NCI-H2171 treated with DMSO at 0.1 percent for 48 hours (cell line): ENCODE data around the gene KLHL22.
"Not testable (repeated sequence)": the region's sequence is repeated elsewhere in the genome, so short reads cannot be mapped to it uniquely, and the experiment has no call there.

Experiments
- DNase-seq: peaks from one replicate; lab custom pipeline; 2025; lab: John Stamatoyannopoulos, UW

KLHL22 gene

GRCh38 chr22:20469110-20469868, 26.3 kb downstream of the KLHL22 start:
- DNase-seq, result peak; percentile 56

- DNase-seq, result peak; percentile 6
These were observed 28.8 kb downstream of the KLHL22 start for GRCh38 chr22:20466659-20467379.

GRCh38 chr22:20465759-20466077, 29.9 kb downstream of the KLHL22 start:
- no peak for DNase-seq

GRCh38 chr22:20464912-20465758, 30.5 kb downstream of the KLHL22 start:
- no peak for DNase-seq

- DNase-seq, result peak; percentile 40
These were observed 31.4 kb downstream of the KLHL22 start for GRCh38 chr22:20464096-20464614.

- peak; percentile 86 for DNase-seq
These were observed 32.1 kb downstream of the KLHL22 start for GRCh38 chr22:20463324-20464095.

- DNase-seq, result no peak
These were observed 35.7 kb downstream of the KLHL22 start for GRCh38 chr22:20459862-20460261.

GRCh38 chr22:20459152-20459542, 36.4 kb downstream of the KLHL22 start:
- peak; percentile 17 for DNase-seq

GRCh38 chr22:20458530-20459151, 37.0 kb downstream of the KLHL22 start:
- DNase-seq, result no peak

- no peak for DNase-seq
These were observed 37.9 kb downstream of the KLHL22 start for GRCh38 chr22:20457506-20458240.

- no peak for DNase-seq
These were observed 38.9 kb downstream of the KLHL22 start for GRCh38 chr22:20456722-20457076.

- peak; percentile 80 for DNase-seq
These were observed 39.4 kb downstream of the KLHL22 start for GRCh38 chr22:20456064-20456721.

GRCh38 chr22:20455709-20456063, 39.9 kb downstream of the KLHL22 start:
- DNase-seq, result no peak

- DNase-seq, result no peak
These were observed 42.4 kb downstream of the KLHL22 start for GRCh38 chr22:20453222-20453621.

GRCh38 chr22:20451920-20452319, 43.7 kb downstream of the KLHL22 start:
- no peak for DNase-seq

- not testable (repeated sequence) for DNase-seq
These were observed 44.3 kb downstream of the KLHL22 start for GRCh38 chr22:20451129-20451778.

- no peak for DNase-seq
These were observed 45.1 kb downstream of the KLHL22 start for GRCh38 chr22:20450551-20450906.

GRCh38 chr22:20449819-20450550, 45.6 kb downstream of the KLHL22 start:
- no peak for DNase-seq

GRCh38 chr22:20448630-20449029, 47.0 kb downstream of the KLHL22 start:
- no peak for DNase-seq
